DOHH2 (cell line): ENCODE data around the gene KIF6.

ENCODE experiments used
- EZH2phosphoT487 ChIP-seq: fragments of 200-600 bp; sonication (generic); IDR thresholded peaks from 2 replicates; pipeline ENCODE4 v1.6.1; 2017; ENCODE audit warnings: borderline replicate concordance, mild to moderate bottlenecking, antibody characterized with exemption, low read length, moderate library complexity, mixed read lengths
- TF ChIP-seq, protein P1 (sequence below): fragments of 200-600 bp; sonication (generic); IDR thresholded peaks from one replicate; pipeline ENCODE4 v1.5.1; 2014; ENCODE audit warnings: antibody characterized with exemption, mild to moderate bottlenecking, low read depth, low read length; ENCODE audit not compliant: poor library complexity, severe bottlenecking

GRCh38 chr6:39558079-39558478, 167.1 kb downstream of the KIF6 start:
- TF ChIP-seq, protein P1, sequence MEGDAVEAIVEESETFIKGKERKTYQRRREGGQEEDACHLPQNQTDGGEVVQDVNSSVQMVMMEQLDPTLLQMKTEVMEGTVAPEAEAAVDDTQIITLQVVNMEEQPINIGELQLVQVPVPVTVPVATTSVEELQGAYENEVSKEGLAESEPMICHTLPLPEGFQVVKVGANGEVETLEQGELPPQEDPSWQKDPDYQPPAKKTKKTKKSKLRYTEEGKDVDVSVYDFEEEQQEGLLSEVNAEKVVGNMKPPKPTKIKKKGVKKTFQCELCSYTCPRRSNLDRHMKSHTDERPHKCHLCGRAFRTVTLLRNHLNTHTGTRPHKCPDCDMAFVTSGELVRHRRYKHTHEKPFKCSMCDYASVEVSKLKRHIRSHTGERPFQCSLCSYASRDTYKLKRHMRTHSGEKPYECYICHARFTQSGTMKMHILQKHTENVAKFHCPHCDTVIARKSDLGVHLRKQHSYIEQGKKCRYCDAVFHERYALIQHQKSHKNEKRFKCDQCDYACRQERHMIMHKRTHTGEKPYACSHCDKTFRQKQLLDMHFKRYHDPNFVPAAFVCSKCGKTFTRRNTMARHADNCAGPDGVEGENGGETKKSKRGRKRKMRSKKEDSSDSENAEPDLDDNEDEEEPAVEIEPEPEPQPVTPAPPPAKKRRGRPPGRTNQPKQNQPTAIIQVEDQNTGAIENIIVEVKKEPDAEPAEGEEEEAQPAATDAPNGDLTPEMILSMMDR: no peak
- no peak for TF ChIP-seq EZH2phosphoT487
